SK-N-SH (cell line): ENCODE data around the gene TMEM144. TPM values are rescaled to one million over a fixed set of nuclear protein-coding genes. Genes with fewer than 3 reads are reported as not detected.

Experiments
- CTCF ChIA-PET: fragments of 300-600, 350-600 bp; formaldehyde crosslinking; extraction: SDS; loops from one replicate; lab custom pipeline; 2021; lab: Yijun Ruan, JAX
- POLR2A ChIA-PET: fragments of 350-600 bp; sonication (Branson Sonifier 250); formaldehyde crosslinking; extraction: SDS; loops from one replicate; lab custom pipeline; 2020; ENCODE audit warnings: antibody characterized with exemption, inconsistent platforms; lab: Yijun Ruan, JAX
- DNase-seq: peaks from one replicate; pipeline ENCODE4 v3.0.0; 2012
- H2AFZ ChIP-seq: fragments of 200-600 bp; sonication (generic); 2 replicates; pipeline ENCODE4 v1.8.1; 2016; ENCODE audit warnings: antibody characterized with exemption, mild to moderate bottlenecking, low read depth
- H3F3A ChIP-seq: fragments of 200-600 bp; sonication (generic); replicated peaks from 2 replicates; pipeline ENCODE3; 2016; ENCODE audit warnings: antibody characterized with exemption, mild to moderate bottlenecking; ENCODE audit not compliant: insufficient read depth
- H3K27ac ChIP-seq, 2 experiments: fragments of 200-500 bp in 1 of 2; fragments of 200-600 bp in 1 of 2; sonication (Bioruptor generic) in 1 of 2; sonication (generic), shearing (Covaris generic) in 1 of 2; 2 replicates each; pipeline versions ENCODE4 v1.5.1 to v1.6.1; 2014 to 2016; ENCODE audit warnings: low read depth in 2 of 2, inconsistent platforms in 1 of 2, low read length in 1 of 2, mild to moderate bottlenecking in 1 of 2, mixed read lengths in 1 of 2
- H3K27me3 ChIP-seq: fragments of 200-600 bp; sonication (generic), shearing (Covaris generic); 2 replicates; pipeline ENCODE4 v1.6.1; 2016; ENCODE audit warnings: mixed run types; ENCODE audit not compliant: insufficient read depth
- H3K36me3 ChIP-seq, 2 experiments: fragments of 200-500 bp in 1 of 2; fragments of 200-600 bp in 1 of 2; sonication (Bioruptor generic) in 1 of 2; sonication (generic) in 1 of 2; replicated peaks in 1 of 2; 2 replicates each; pipeline versions ENCODE3 to v1.5.1; 2014 to 2016; ENCODE audit warnings: low read length in 1 of 2, mild to moderate bottlenecking in 1 of 2; ENCODE audit not compliant: insufficient read depth in 2 of 2, control insufficient read depth in 1 of 2
- H3K4me1 ChIP-seq, 2 experiments: fragments of 200-500 bp in 1 of 2; fragments of 200-600 bp in 1 of 2; sonication (Bioruptor generic) in 1 of 2; sonication (generic), shearing (Covaris generic) in 1 of 2; 2 replicates each; pipeline versions ENCODE4 v1.5.1 to v1.6.1; 2014 to 2016; ENCODE audit warnings: low read depth in 1 of 2, low read length in 1 of 2, mixed run types in 1 of 2; ENCODE audit not compliant: insufficient read depth in 2 of 2, control insufficient read depth in 1 of 2
- H3K4me2 ChIP-seq: fragments of 200-600 bp; sonication (generic), shearing (Covaris generic); 2 replicates; pipeline ENCODE4 v1.6.1; 2017; ENCODE audit warnings: mixed run types
- H3K4me3 ChIP-seq, 2 experiments: fragments of 200-500 bp in 1 of 2; fragments of 200-600 bp in 1 of 2; sonication (Bioruptor generic) in 1 of 2; sonication (generic), shearing (Covaris generic) in 1 of 2; 2 replicates each; pipeline versions ENCODE4 v1.5.1 to v1.8.1; 2014 to 2016; ENCODE audit warnings: low read depth in 2 of 2, inconsistent platforms in 1 of 2, low read length in 1 of 2, mild to moderate bottlenecking in 1 of 2, mixed read lengths in 1 of 2, moderate library complexity in 1 of 2
- H3K79me2 ChIP-seq: fragments of 200-600 bp; sonication (generic); 2 replicates; pipeline ENCODE4 v1.8.1; 2017; ENCODE audit warnings: mild to moderate bottlenecking; ENCODE audit not compliant: insufficient read depth
- H3K9ac ChIP-seq: fragments of 200-600 bp; sonication (generic); 2 replicates; pipeline ENCODE4 v1.6.1; 2017; ENCODE audit warnings: mixed run types
- H3K9me2 ChIP-seq: fragments of 200-600 bp; sonication (generic); 2 replicates; pipeline ENCODE4 v1.6.1; 2017; ENCODE audit warnings: mixed run types
- H3K9me3 ChIP-seq: fragments of 200-600 bp; sonication (generic); 2 replicates; pipeline ENCODE4 v1.6.1; 2017; ENCODE audit warnings: mixed run types, mild to moderate bottlenecking, moderate library complexity
- H4K20me1 ChIP-seq: fragments of 200-600 bp; sonication (generic); 2 replicates; pipeline ENCODE4 v1.6.1; 2017; ENCODE audit warnings: mild to moderate bottlenecking, mixed run types; ENCODE audit not compliant: insufficient read depth
- FOXJ3 ChIP-seq: sonication (generic); formaldehyde crosslinking; IDR thresholded peaks from 2 replicates; pipeline ENCODE4 v1.5.1; 2020; ENCODE audit warnings: mild to moderate bottlenecking, missing genetic modification reagents
- RXRA ChIP-seq: IDR thresholded peaks from 2 replicates; pipeline ENCODE4 v1.4.0; 2012; ENCODE audit warnings: low read depth, mild to moderate bottlenecking, borderline replicate concordance
- SIN3A ChIP-seq: IDR thresholded peaks from 2 replicates; pipeline ENCODE4 v1.6.1; 2012; ENCODE audit warnings: low read depth, mild to moderate bottlenecking, low read length, moderate library complexity, borderline replicate concordance
- SMC3 ChIP-seq: IDR thresholded peaks from 2 replicates; pipeline ENCODE4 v1.6.1; 2012; ENCODE audit warnings: low read depth, low read length, improper control_type of control experiment
- TCF12 ChIP-seq: IDR thresholded peaks from 2 replicates; pipeline ENCODE4 v1.4.0; 2012
- TEAD4 ChIP-seq: IDR thresholded peaks from 2 replicates; pipeline ENCODE4 v1.4.0; 2012; ENCODE audit warnings: mild to moderate bottlenecking, borderline replicate concordance; ENCODE audit not compliant: insufficient read depth
- YY1 ChIP-seq: IDR thresholded peaks from 2 replicates; pipeline ENCODE4 v1.4.0; 2012; ENCODE audit warnings: low read depth, mild to moderate bottlenecking
- WGBS: methylation state at CpG from one replicate; pipeline ENCODE4 v1.1.6; 2017; ENCODE audit warnings: low lambda C conversion rate; 5-methylcytosine and 5-hydroxymethylcytosine counted together
- polyA plus RNA-seq, 3 experiments: library from polyadenylated mRNA; depleted of rRNA; stranded (reverse); fragments of >200 nt; gene quantifications; 2 replicates each; pipeline ENCODE4 v1.2.3, GENCODE V29; 2012
- TF ChIP-seq, protein P1 (sequence below): IDR thresholded peaks from 2 replicates; pipeline ENCODE4 v1.4.0; 2012; ENCODE audit warnings: low read depth
- TF ChIP-seq, protein P2 (sequence below): fragments of 150-350 bp; IDR thresholded peaks from 2 replicates; pipeline ENCODE4 v1.6.1; 2017; ENCODE audit warnings: antibody characterized with exemption, low read length, low read depth, borderline replicate concordance
- TF ChIP-seq, protein P3 (sequence below): IDR thresholded peaks from 2 replicates; pipeline ENCODE4; 2012

The TMEM144 gene
- polyA plus RNA-seq, 1 of the 3 experiments (the other 2 are of a cell fraction): not detected

GRCh38 chr4:158234671-158235070, 24.4 kb downstream of the TMEM144 start:
- H3K9ac ChIP-seq: no peak overlapping the region
- ChIA-PET CTCF (interaction anchor here (2.4 to 2.7 kb wide), 2 partner anchors 18 to 21 kb away, joined by 7 to 11 read pairs; no protein-coding TSS in a partner anchor), POLR2A (no interaction called here)
- no peaks in the 10 kb centered on the region for H3K79me2 ChIP-seq
- no peaks in the 10 kb centered on the region for H3F3A ChIP-seq
- H2AFZ ChIP-seq: no peak overlapping the region
- no peaks in the 10 kb centered on the region for H3K27me3 ChIP-seq
- H3K4me3 ChIP-seq: no peak overlapping the region
- H3K4me1 ChIP-seq: peaks cover 0 to 2% of the 10 kb centered on the region in 2 experiments; a peak in 1 of 4 replicates
- no peak overlapping the region for H3K27ac ChIP-seq
- TF ChIP-seq, protein P1, sequence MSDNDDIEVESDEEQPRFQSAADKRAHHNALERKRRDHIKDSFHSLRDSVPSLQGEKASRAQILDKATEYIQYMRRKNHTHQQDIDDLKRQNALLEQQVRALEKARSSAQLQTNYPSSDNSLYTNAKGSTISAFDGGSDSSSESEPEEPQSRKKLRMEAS: no peak
- TF ChIP-seq, protein P2, sequence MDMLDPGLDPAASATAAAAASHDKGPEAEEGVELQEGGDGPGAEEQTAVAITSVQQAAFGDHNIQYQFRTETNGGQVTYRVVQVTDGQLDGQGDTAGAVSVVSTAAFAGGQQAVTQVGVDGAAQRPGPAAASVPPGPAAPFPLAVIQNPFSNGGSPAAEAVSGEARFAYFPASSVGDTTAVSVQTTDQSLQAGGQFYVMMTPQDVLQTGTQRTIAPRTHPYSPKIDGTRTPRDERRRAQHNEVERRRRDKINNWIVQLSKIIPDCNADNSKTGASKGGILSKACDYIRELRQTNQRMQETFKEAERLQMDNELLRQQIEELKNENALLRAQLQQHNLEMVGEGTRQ: no peak
- TF ChIP-seq SMC3 (no peak), TEAD4 (no peak), FOXJ3 (no peak)
- TF ChIP-seq, protein P3, sequence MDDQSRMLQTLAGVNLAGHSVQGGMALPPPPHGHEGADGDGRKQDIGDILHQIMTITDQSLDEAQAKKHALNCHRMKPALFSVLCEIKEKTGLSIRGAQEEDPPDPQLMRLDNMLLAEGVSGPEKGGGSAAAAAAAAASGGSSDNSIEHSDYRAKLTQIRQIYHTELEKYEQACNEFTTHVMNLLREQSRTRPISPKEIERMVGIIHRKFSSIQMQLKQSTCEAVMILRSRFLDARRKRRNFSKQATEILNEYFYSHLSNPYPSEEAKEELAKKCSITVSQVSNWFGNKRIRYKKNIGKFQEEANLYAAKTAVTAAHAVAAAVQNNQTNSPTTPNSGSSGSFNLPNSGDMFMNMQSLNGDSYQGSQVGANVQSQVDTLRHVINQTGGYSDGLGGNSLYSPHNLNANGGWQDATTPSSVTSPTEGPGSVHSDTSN: no peak
- H3K9me2 ChIP-seq: no peaks in the 10 kb centered on the region
- no peak for DNase-seq
- WGBS: 79% methylated on average over 4 of the region's 4 CpGs
- H3K36me3 ChIP-seq: no peaks in the 10 kb centered on the region
- no peak overlapping the region for H3K4me2 ChIP-seq
- no peaks in the 10 kb centered on the region for H4K20me1 ChIP-seq
- no peaks in the 10 kb centered on the region for H3K9me3 ChIP-seq

DNA sequence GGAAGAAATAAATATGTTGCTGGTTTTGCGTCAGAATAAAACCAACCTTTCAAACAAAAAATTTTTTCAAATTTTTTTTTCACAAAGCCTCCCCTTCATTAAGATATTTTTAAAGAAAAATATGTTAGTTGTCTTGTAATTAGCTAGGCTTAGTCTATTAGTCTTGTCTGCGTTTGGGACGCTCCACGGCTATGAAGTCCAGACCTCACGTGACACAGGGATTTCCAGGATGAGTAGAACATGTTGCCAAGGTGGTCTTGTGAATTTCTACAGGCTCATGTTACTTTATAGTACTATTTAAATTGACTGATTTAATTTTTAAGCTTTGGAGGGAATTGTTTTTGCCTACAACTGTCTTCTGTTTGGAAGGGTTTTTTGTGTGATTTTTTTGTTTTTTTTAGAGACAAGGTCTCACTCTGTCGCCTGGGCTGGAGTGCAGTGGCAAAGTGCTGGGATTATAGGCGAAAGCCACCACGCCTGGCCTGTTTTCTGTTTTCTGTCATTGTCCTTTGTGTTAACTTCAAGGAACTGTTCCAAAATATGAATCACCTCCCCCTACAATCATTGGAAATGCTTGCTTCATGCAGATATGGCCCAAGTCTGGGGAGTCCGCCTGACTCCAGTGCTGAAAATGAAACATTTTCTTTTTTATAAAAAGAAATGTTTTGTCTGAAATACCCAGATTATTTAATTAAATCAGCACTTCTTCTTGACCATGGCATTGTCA, 26.2 kb downstream of the TMEM144 start:
- TF ChIP-seq TEAD4 (no peak), YY1 (no peak), SMC3 (no peak), SIN3A (no peak), RXRA (no peak), TCF12 (no peak)
- TF ChIP-seq, all 33 proteins: peak for 0
- CTCF ChIA-PET: no interaction called here
- Histone ChIP-seq H3K79me2 (no peaks in the 10 kb centered on the region), H3K27ac (no peak overlapping the region), H3F3A (no peaks in the 10 kb centered on the region), H2AFZ (no peak overlapping the region), H4K20me1 (no peaks in the 10 kb centered on the region), H3K4me3 (no peak overlapping the region), H3K9ac (no peak overlapping the region), H3K9me3 (no peaks in the 10 kb centered on the region), H3K9me2 (no peaks in the 10 kb centered on the region), H3K4me1 (peaks cover 0 to 2% of the 10 kb centered on the region in 2 experiments; a peak in 1 of 4 replicates), H3K4me2 (no peak overlapping the region), H3K36me3 (no peaks in the 10 kb centered on the region), H3K27me3 (no peaks in the 10 kb centered on the region)
- no peak for DNase-seq
- 69% methylated on average over 9 of the region's 9 CpGs for WGBS
- POLR2A ChIA-PET: no interaction called here
